ENCODE results near the gene NTRK1. TPM values are rescaled to one million over a fixed set of nuclear protein-coding genes. Genes with fewer than 3 reads are reported as not detected.

The NTRK1 gene
- total RNA-seq, 1 donor from 2014 or later = 3.3 TPM

DNA sequence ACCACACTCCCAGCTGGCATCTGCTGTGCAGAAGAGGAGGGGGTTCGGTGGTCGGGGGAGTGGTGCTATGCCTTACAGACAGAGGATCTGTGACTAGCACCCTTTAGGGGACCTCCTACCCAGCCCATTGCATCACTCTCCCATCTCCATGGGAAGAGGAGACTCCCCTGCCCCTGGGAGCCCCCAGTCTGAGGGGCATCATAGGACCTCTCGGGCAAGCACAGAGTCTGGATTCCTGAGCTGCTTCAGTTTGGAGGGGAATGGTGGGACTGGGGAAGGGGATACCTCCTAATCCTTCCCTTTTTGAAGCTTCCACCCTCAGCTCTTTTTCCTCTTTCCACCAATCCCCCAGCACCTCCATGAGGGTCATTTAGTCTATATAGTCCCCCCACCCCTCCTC lies 3.1 kb upstream of the NTRK1 start:
- DNase-seq (ENCODE audit: low spot score) = no peak

GRCh38 chr1:156858555-156858956 lies 2.1 kb upstream of the NTRK1 start:
- DNase-seq (ENCODE audit: low spot score) = no peak

DNA sequence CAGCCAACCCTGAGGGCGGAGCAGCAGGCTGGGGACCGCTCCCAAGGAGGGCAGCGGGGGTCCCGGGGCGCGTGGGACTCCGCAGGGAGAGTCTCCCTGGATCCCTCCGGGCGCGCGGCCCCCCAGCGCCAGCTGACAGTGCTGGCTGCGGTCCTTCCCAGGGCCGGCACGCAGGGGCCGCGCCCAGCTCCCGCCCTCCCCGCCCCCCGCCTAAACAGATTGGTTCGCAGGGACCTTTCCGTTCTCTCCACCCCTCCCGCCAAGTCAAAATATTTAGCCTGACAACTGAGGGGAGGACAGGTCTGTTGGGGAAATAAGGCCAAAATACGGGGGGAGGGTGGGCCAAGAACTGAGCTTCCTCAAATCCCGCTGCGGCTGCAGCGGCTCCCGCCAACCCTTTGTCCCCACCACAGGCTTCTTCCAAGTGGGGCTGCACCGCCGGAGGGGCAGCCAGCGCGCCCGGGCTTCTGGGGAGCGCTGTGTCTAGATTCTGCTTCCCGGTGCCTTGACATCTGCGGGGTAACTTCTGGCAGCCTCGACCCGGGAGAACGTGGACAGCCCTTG lies 1.6 kb upstream of the NTRK1 start, which contains the start of gene INSRR:
Gene INSRR, minus strand, starts transcription at position 159 of the 564 bp plus-strand sequence. CDS start 496 bp downstream, outside the sequence.
- DNase-seq (ENCODE audit: low spot score) = no peak

- no peak for DNase-seq (ENCODE audit: low spot score)
These were observed 1.0 kb upstream of the NTRK1 start for GRCh38 chr1:156859523-156860112.

DNA sequence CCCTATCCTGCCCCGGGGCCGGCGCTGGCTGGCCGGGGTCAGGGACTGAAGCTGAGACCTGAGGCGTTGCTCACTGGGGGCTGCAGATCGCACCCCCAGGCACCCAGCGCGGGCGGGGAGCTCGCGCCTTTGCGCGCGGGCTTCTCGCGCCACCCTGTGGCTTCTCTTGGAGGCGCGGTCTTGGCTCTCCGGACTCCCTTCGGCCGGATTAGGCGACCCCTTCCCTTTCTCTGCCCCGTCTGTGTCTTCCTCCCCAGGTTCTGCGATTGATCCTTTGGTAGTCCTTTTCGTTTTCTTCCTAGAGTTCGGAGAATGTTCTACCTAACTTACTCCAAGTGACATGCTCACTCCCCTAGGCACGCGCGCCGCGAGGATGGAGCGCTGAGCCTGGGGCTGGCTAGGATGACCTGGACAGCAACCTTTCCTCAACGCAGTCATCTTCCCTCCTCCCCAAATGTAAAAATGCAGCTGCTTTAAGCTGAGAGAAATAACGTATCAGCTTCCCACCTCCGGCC lies 495 bp upstream of the NTRK1 start:
- DNase-seq (ENCODE audit: low spot score) = peak; percentile 20

DNA sequence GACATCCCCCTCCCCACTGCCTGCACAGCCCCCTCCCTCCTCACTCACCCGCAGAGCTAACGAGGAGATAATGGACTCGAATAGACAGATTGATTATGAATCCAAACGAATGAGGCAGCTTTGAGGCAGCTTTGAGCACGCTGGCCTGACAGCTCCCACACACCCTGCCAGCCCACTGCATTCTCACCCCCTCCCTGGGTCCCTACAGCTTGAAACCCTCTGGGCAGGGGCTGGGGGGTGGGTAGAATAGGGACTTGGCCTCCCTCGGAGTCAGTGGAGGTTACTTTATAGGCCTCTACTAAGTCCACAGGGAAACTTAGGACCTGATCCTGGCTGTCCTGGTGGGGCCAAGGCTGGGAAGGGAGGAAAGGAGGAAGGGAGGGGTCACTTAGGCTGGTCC lies 1.9 kb downstream of the NTRK1 start:
- no peak for DNase-seq (ENCODE audit: low spot score)

DNA sequence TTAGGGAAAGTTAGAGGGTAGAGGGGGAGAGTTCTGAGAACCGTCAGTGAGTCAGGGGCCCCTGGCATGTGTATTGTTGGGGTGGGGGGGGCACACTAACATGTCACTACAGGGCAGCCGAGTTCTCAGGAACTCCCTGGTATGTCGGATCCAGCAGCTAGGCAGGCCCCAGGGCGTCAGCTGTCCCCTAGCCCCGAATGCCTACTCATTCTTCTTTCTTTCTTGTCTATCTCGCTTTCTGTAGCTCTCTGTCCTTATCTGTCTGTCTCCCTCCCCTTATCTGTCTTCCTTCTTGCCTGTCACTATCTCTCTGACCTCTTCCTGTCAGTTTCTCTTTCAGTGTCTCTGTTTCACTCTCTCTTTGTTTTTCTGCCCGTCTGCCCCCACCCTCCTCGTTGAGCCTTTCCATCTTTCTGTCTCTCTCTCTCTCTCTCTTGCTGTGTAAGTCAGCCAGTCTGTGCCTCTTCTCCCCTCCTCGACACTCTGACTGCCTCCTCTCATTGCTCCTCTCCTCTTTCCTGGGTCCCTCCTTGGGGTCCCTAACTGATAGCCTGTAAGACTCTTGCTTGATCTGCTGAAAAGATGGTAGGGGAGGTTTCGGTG lies 2.4 kb downstream of the NTRK1 start:
- DNase-seq (ENCODE audit: low spot score) = no peak

DNA sequence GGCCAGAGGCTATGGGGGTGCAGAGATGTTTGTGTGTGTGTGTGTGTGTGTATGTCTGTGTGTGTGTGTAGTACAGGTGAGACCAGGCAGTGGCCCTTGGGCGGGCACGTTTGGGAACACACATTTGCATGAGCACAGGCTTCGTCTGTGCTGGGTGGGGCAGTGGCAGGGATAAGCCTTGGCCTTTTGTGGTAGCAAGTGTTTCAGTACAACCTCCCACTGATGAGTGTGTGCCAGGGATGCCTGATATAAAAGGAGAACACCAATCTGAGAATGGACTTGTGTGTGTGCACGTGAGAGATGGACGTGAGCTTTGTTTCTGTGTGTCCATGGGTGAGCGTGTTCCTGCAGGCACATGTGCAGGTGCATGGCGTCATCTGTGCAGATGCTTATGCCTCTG lies 3.0 kb downstream of the NTRK1 start:
- no peak for DNase-seq (ENCODE audit: low spot score)

- DNase-seq (ENCODE audit: low spot score) = no peak
These were observed 4.1 kb downstream of the NTRK1 start for GRCh38 chr1:156864796-156865195.

DNA sequence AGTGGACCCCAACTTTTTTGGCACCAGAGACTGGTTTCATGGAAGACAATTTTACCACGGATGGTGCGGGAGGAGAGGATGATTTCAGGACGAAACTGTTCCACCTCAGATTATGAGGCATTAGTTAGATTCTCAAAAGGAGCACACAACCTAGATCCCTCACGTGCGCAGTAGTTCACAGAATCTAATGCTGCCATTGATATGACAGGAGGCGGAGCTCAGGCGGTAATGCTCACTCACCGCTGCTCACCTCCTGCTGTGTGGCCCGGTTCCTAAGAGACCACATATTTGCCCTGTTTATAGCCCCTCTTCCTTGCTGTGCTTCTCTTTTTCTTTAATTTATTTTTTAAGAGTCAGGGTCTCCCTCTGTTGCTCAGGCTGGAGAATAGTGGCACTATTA lies 4.6 kb downstream of the NTRK1 start:
- no peak for DNase-seq (ENCODE audit: low spot score)

DNA sequence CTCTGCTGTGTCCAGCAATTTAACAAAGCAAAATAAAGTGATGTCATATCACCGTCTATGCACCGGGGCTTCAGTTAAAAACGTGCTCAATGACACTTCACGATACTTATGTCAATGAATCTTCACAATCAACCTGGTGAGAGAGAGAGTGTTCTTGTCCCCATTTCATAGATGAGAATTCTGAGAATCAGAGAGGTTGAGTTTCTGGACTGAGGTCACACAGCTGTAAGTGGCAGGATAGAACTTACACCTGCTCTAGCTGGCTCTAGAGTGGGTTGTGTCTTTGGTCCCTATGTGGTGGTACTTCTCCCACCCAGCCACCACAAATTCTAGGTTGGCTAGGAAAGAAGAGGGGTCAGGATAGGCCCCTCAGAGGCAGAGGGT lies 5.2 kb downstream of the NTRK1 start:
- no peak for DNase-seq (ENCODE audit: low spot score)

DNA sequence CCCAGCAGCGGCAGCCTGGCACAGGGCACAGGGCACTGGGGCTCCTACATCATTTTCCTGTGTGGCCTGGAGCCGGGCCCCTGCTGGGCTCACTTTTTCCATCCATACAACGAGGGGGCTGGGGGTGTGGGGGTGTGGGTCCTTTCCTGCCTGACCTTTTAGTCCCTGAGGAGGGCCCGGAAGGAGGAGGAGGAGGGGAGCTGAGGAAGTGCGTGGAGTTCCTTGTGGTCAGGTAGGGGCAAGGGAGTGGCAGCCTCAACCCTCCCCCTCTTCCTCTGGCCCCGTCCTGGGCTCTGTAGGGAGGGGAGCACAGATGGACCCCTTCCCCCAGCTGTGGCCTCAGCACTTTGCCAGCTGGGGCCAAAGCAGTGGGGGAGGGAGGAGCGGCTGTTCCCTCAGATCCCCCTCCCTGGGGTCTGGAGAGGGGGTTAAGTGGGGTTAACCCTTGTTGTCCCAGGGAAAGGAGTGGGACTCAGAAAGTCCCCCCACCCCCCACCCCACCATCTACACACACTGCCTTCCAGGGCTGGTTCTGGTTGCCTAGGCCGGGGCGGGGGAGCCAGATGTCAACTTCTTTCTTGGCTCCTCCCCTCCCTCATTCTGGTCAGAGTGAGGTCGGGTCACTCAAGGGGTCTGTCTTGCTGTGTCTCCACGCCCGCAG lies 5.7 kb downstream of the NTRK1 start:
- DNase-seq (ENCODE audit: low spot score) = no peak

DNA sequence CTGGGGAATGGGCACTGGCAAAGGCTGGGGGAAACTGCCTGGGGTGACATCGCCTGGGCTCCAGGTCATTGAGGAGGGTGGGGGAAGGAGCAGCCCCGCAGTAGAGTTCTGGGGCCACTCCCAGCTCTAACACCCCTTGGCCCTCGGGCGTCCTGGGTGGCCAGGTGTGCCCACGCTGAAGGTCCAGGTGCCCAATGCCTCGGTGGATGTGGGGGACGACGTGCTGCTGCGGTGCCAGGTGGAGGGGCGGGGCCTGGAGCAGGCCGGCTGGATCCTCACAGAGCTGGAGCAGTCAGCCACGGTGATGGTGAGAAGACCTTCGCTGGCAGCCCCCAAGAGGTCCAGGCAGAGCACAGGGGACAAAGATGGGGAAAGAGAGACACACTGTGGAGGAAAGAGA lies 7.7 kb downstream of the NTRK1 start:
- no peak for DNase-seq (ENCODE audit: low spot score)

- no peak for DNase-seq (ENCODE audit: low spot score)
These were observed 8.8 kb downstream of the NTRK1 start for GRCh38 chr1:156869455-156869854.

DNA sequence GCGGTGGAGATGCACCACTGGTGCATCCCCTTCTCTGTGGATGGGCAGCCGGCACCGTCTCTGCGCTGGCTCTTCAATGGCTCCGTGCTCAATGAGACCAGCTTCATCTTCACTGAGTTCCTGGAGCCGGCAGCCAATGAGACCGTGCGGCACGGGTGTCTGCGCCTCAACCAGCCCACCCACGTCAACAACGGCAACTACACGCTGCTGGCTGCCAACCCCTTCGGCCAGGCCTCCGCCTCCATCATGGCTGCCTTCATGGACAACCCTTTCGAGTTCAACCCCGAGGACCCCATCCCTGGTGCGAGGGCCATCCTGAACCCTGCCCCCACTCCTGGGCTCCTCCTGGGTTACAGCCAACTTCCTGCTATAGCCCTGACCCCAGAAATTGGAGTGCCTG lies 13.0 kb downstream of the NTRK1 start:
- DNase-seq (ENCODE audit: low spot score) = no peak

DNA sequence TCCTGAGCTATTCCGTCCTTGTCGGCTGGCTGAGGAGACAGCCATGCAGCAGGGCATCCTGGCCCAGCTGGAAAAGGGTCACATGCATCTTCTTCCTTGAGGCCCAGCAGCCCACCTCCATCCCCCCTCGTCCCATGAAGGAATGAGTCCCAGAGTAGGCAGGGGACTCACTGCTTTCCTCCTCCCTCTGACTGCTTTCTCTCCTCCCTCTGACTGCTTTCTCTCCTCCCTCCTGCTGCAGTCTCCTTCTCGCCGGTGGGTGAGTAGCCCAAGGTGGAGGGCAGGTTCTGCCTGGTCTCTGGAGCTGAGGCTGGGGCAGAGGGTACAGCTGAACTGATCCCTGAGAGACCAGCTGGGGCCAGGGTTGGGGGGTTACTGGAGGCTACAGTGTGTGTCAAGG lies 13.5 kb downstream of the NTRK1 start:
- DNase-seq (ENCODE audit: low spot score) = no peak

- DNase-seq (ENCODE audit: low spot score) = no peak
These were observed 14.1 kb downstream of the NTRK1 start for GRCh38 chr1:156874572-156875340.

DNA sequence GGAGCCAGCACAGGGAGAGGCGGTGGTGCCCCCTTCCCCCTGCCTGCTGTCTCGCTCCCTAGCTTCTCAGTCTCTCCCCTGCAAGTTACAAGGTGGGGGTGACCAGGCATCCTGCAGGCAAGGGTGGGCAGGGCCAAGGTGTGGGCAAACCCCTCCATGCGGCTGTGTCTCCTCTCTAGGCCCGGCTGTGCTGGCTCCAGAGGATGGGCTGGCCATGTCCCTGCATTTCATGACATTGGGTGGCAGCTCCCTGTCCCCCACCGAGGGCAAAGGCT lies 14.6 kb downstream of the NTRK1 start:
- no peak for DNase-seq (ENCODE audit: low spot score)

DNA sequence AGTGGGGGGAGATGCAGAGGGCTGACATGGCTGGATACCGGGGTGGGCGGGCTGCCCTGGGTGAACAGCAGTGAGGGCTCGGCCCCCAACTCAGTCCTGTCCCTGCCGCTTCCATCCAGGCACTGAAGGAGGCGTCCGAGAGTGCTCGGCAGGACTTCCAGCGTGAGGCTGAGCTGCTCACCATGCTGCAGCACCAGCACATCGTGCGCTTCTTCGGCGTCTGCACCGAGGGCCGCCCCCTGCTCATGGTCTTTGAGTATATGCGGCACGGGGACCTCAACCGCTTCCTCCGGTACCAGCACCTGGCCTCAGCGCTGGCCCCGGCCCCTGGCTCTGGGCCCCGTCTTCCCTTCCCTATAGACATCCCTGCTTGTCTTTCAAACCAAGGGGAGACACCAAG lies 15.6 kb downstream of the NTRK1 start:
- DNase-seq (ENCODE audit: low spot score) = no peak

DNA sequence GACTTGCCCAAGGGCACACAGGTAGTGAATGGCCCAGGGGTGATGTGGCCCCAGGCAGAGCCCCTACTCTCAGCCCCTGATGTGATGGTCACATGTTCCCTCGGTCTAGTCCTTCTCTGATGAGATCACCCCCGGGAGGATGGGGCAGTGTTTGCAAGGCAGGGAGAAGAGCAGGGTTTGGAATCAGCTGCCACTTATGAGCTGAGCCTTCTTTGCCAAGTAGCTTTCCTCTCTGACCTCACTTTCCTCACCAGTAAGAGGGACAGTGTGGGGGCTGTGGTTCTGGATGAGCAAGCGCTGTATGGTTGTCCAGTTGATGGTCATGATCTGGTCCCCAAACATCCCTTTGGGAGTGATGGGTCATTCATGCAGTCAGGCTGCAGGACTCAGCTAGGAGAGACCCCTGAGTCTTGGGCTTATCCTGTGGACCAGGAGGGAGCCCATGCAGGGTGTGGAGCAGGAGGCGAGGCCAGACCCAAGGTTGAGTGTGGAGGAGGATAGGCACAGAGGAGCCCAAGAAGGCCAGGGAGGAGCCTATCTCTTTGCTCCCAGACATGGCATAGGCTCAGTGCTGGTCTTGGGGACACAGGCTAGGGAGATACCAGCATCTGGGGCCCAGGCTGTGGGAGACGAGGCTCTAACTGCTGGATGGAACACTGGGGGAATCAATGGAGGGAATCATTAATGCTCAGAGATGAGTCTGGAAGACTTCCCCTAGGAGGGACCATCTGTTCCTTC lies 16.9 kb downstream of the NTRK1 start:
- DNase-seq (ENCODE audit: low spot score) = no peak

GRCh38 chr1:156879876-156880275 lies 19.2 kb downstream of the NTRK1 start:
- DNase-seq (ENCODE audit: low spot score) = no peak

DNA sequence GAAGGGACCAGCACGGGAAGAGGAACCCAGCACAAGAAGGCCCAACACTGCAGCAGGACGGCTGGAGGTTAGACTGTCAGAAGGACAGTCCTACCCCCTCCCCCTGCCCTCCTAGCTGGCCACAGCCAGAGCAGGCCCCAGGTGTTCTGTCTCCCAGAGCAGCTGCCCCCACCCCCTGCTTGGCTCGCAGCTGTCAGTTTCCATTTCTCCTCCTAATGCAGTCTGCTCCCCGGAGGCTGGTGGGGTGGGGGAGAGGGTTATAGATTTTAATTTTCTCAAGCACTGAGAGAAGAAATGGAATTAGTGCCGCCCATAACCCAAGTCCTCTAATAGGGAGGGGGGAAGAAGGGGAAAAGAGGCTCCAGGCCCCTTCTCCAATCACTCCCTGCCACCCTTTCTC lies 19.8 kb downstream of the NTRK1 start:
- no peak for DNase-seq (ENCODE audit: low spot score)

All from mucosa of gallbladder (tissue), 1 donor.